Suprapubic skin (tissue), 4 donors: ENCODE results near the gene MEX3A. TPM values are rescaled to one million over a fixed set of nuclear protein-coding genes. Genes with fewer than 3 reads are reported as not detected.

ENCODE experiments used
- DNase-seq, 2 donors: peaks; one replicate each; pipeline ENCODE4 v3.0.0-alpha.2; 2019; ENCODE audit warnings: low spot score in 2 of 2
- H3K27ac ChIP-seq: fragments of 200-600 bp; sonication (generic); one replicate; pipeline ENCODE4 v1.5.1; 2019
- H3K27me3 ChIP-seq: fragments of 200-600 bp; sonication (generic); one replicate; pipeline ENCODE4 v1.5.1; 2019
- H3K36me3 ChIP-seq: fragments of 200-600 bp; sonication (generic); one replicate; pipeline ENCODE4 v1.5.1; 2019
- H3K4me1 ChIP-seq: fragments of 200-600 bp; sonication (generic); one replicate; pipeline ENCODE4 v1.5.1; 2019
- H3K4me3 ChIP-seq: fragments of 200-600 bp; sonication (generic); one replicate; pipeline ENCODE4 v1.5.1; 2019; ENCODE audit warnings: mild to moderate bottlenecking
- H3K9me3 ChIP-seq: fragments of 200-600 bp; sonication (generic); one replicate; pipeline ENCODE4 v1.5.1; 2019
- CTCF ChIP-seq, 2 donors: fragments of 200-600 bp in 1 of 2; fragments of 450-650 bp in 1 of 2; sonication (generic) in 1 of 2; IDR thresholded peaks; one replicate each; pipeline ENCODE4 v1.5.1; 2016 to 2019; ENCODE audit warnings: antibody characterized with exemption in 2 of 2, mild to moderate bottlenecking in 1 of 2, moderate library complexity in 1 of 2
- EP300 ChIP-seq: sonication (generic); formaldehyde crosslinking; IDR thresholded peaks from one replicate; pipeline ENCODE4 v1.6.1; 2017; ENCODE audit warnings: antibody characterized with exemption
- POLR2A ChIP-seq, 2 donors: fragments of 450-650 bp; IDR thresholded peaks; one replicate each; pipeline ENCODE4 v1.6.1; 2017; ENCODE audit warnings: antibody characterized with exemption in 2 of 2, mild to moderate bottlenecking in 2 of 2, moderate library complexity in 2 of 2
- POLR2AphosphoS5 ChIP-seq, 3 donors: sonication (generic); formaldehyde crosslinking; IDR thresholded peaks; one replicate each; pipeline ENCODE4 v1.6.1; 2017; ENCODE audit warnings: antibody characterized with exemption in 3 of 3
- WGBS: methylation state at CpG from one replicate; pipeline ENCODE4 v1.1.5; 2018; 5-methylcytosine and 5-hydroxymethylcytosine counted together
- total RNA-seq, 4 donors: library from RNA; depleted of rRNA; stranded (reverse); fragments of >200 nt; gene quantifications; one replicate each; pipeline ENCODE4 v1.1.0, GENCODE V29; 2016

Gene MEX3A
- total RNA-seq, 4 donors from 2014 or later = 0.42 to 2.7 (median 1.0) TPM

GRCh38 chr1:156054500-156055280 lies 27.6 kb downstream of the MEX3A start, which contains the start of gene LAMTOR2:
Gene LAMTOR2, plus strand, starts transcription at chr1:156054782. Its CDS starts 108 bp downstream, at chr1:156054890.
- peak within 1 kb of the TSS; percentile 83 for H3K4me3 ChIP-seq
- peak; percentile 98 for DNase-seq
- peaks cover 10% of the 10 kb centered on the region for H3K36me3 ChIP-seq
- peaks cover 36% of the 10 kb centered on the region for H3K4me1 ChIP-seq
- H3K27ac ChIP-seq = peak within 1 kb of the TSS; percentile 90
- H3K9me3 ChIP-seq = no peaks in the 10 kb centered on the region
- no peaks in the 10 kb centered on the region for H3K27me3 ChIP-seq
- no peak for TF ChIP-seq EP300
- TF ChIP-seq POLR2A (IDR thresholded peaks at IDR 0.05) = peak in 1 of 2 donors; percentile 35
- peak in 2 of 3 donors; percentile 61 to 62 for TF ChIP-seq POLR2AphosphoS5 (IDR thresholded peaks at IDR 0.05)
- no peak for TF ChIP-seq CTCF (IDR thresholded peaks at IDR 0.05)
- under 1% methylated on average over 24 of the region's 53 CpGs for WGBS

- Histone ChIP-seq H3K27me3 (no peaks in the 10 kb centered on the region), H3K27ac (peak within 1 kb of the TSS; percentile 90), H3K9me3 (no peaks in the 10 kb centered on the region), H3K36me3 (peaks cover 15% of the 10 kb centered on the region), H3K4me1 (peaks cover 31% of the 10 kb centered on the region), H3K4me3 (peak within 1 kb of the TSS; percentile 83)
- TF ChIP-seq CTCF (IDR thresholded peaks at IDR 0.05) (peak; percentile 12 to 65), EP300 (no peak)
- peak; percentile 90 to 92 for DNase-seq
- 0% methylated on average over 24 of the region's 49 CpGs for WGBS
Observed at GRCh38 chr1:156053768-156054499, 28.3 kb downstream of the MEX3A start, which contains the start of gene UBQLN4. Gene UBQLN4, minus strand, starts transcription at chr1:156053798. Its CDS starts 97 bp downstream, at chr1:156053701.

GRCh38 chr1:156052862-156053767 lies 29.1 kb downstream of the MEX3A start:
- Histone ChIP-seq H3K4me1 (peaks cover 31% of the 10 kb centered on the region), H3K27ac (peak overlapping the region; percentile 90), H3K4me3 (peak overlapping the region; percentile 83), H3K27me3 (no peaks in the 10 kb centered on the region), H3K36me3 (peaks cover 18% of the 10 kb centered on the region), H3K9me3 (no peaks in the 10 kb centered on the region)
- TF ChIP-seq POLR2AphosphoS5 (IDR thresholded peaks at IDR 0.05) = no peak
- TF ChIP-seq POLR2A (IDR thresholded peaks at IDR 0.05) = no peak
- TF ChIP-seq EP300 = no peak
- TF ChIP-seq CTCF (IDR thresholded peaks at IDR 0.05) = no peak
- WGBS = under 1% methylated on average over 23 of the region's 63 CpGs
- DNase-seq = peak; percentile 86 to 87

GRCh38 chr1:156051011-156051725 lies 31.1 kb downstream of the MEX3A start:
- WGBS = 86% methylated on average over 7 of the region's 7 CpGs
- TF ChIP-seq POLR2AphosphoS5 (IDR thresholded peaks at IDR 0.05) = no peak
- no peak for TF ChIP-seq POLR2A (IDR thresholded peaks at IDR 0.05)
- TF ChIP-seq EP300 = no peak
- TF ChIP-seq CTCF (IDR thresholded peaks at IDR 0.05) = no peak
- H3K27me3 ChIP-seq = no peaks in the 10 kb centered on the region
- H3K36me3 ChIP-seq = peaks cover 22% of the 10 kb centered on the region
- no peak overlapping the region for H3K4me3 ChIP-seq
- DNase-seq = no peak
- no peaks in the 10 kb centered on the region for H3K9me3 ChIP-seq
- H3K27ac ChIP-seq = no peak overlapping the region
- peaks cover 27% of the 10 kb centered on the region for H3K4me1 ChIP-seq
